Cardiac fibroblast (primary cell): ENCODE data around the gene GRAMD2B.

Source experiments
- DNase-seq, 2 donors: peaks; one replicate each; pipeline versions ENCODE4 v3.0.0 to v3.0.0-alpha.2; 2010; ENCODE audit warnings: low read depth in 2 of 2
- H3K4me3 ChIP-seq, 2 donors: replicated peaks in 1 of 2; 1 replicate in 1 of 2; 2 replicates in 1 of 2; pipeline ENCODE4 v1.5.1; 2011; ENCODE audit warnings: low read depth in 2 of 2, low read length in 2 of 2, mild to moderate bottlenecking in 2 of 2, moderate library complexity in 1 of 2
- CTCF ChIP-seq: IDR thresholded peaks from one replicate; pipeline ENCODE4 v1.5.1; 2011; ENCODE audit warnings: low read depth, mild to moderate bottlenecking, low read length, inconsistent platforms

Gene GRAMD2B

GRCh38 chr5:126481243-126481642, 58.0 kb downstream of the GRAMD2B start:
- peak in 1 of 2 donors; percentile 17 for DNase-seq
- TF ChIP-seq CTCF: no peak
- H3K4me3 ChIP-seq: no peak overlapping the region

GRCh38 chr5:126482591-126482990, 59.4 kb downstream of the GRAMD2B start:
- TF ChIP-seq CTCF: no peak
- no peak overlapping the region for H3K4me3 ChIP-seq
- DNase-seq: no peak

GRCh38 chr5:126483156-126483555, 59.9 kb downstream of the GRAMD2B start:
- TF ChIP-seq CTCF: no peak
- H3K4me3 ChIP-seq: no peak overlapping the region
- DNase-seq: peak; percentile 8 to 60

GRCh38 chr5:126484253-126484652, 61.0 kb downstream of the GRAMD2B start:
- TF ChIP-seq CTCF: no peak
- H3K4me3 ChIP-seq: no peak overlapping the region
- DNase-seq: no peak

GRCh38 chr5:126486332-126486731, 63.1 kb downstream of the GRAMD2B start:
- no peak for DNase-seq
- TF ChIP-seq CTCF: no peak
- no peak overlapping the region for H3K4me3 ChIP-seq

GRCh38 chr5:126487596-126487995, 64.4 kb downstream of the GRAMD2B start:
- DNase-seq: no peak
- no peak for TF ChIP-seq CTCF
- no peak overlapping the region for H3K4me3 ChIP-seq

GRCh38 chr5:126488443-126489065, 65.3 kb downstream of the GRAMD2B start:
- TF ChIP-seq CTCF: no peak
- no peak for DNase-seq
- no peak overlapping the region for H3K4me3 ChIP-seq
